Smooth muscle cell of the brain vasculature (primary cell): ENCODE data around the gene PMEL.
"Not testable (repeated sequence)": the region's sequence is repeated elsewhere in the genome, so short reads cannot be mapped to it uniquely, and the experiment has no call there.

Experiments used
- DNase-seq: peaks from one replicate; pipeline ENCODE4 v3.0.0-alpha.2; 2012; ENCODE audit warnings: low read depth, low spot score

Gene PMEL

GRCh38 chr12:55983232-55983842 is 17.5 kb upstream of the PMEL start:
- no peak for DNase-seq

GRCh38 chr12:55982319-55982936 is 16.6 kb upstream of the PMEL start:
- no peak for DNase-seq

- not testable (repeated sequence) for DNase-seq
These were observed 16.0 kb upstream of the PMEL start for GRCh38 chr12:55981882-55982281.

GRCh38 chr12:55979069-55979468 is 13.2 kb upstream of the PMEL start:
- no peak for DNase-seq

GRCh38 chr12:55978393-55978792 is 12.6 kb upstream of the PMEL start:
- DNase-seq = no peak

- no peak for DNase-seq
These were observed 8.5 kb upstream of the PMEL start for GRCh38 chr12:55974308-55974730.

GRCh38 chr12:55973599-55974307 is 7.9 kb upstream of the PMEL start, which contains the start of gene RAB5B:
Gene RAB5B (plus strand): TSS chr12:55974078. CDS start chr12:55986961, 12,883 bp downstream.
- peak; percentile 100 for DNase-seq

- DNase-seq = no peak
These were observed 7.2 kb upstream of the PMEL start for GRCh38 chr12:55972911-55973598.

- no peak for DNase-seq
These were observed 6.6 kb upstream of the PMEL start for GRCh38 chr12:55972456-55972855.

GRCh38 chr12:55972042-55972441 is 6.2 kb upstream of the PMEL start:
- no peak for DNase-seq

- no peak for DNase-seq
These were observed 4.9 kb upstream of the PMEL start for GRCh38 chr12:55970775-55971174.

- no peak for DNase-seq
These were observed 3.5 kb upstream of the PMEL start for GRCh38 chr12:55969356-55969755.

- peak; percentile 59 for DNase-seq
These were observed 803 bp upstream of the PMEL start, which contains the start of gene CDK2 for GRCh38 chr12:55966408-55967281. Gene CDK2 (plus strand): TSS chr12:55966830. CDS start chr12:55967009, 179 bp downstream.

GRCh38 chr12:55965240-55965639 is 602 bp downstream of the PMEL start:
- no peak for DNase-seq

GRCh38 chr12:55963760-55964159 is 2.1 kb downstream of the PMEL start:
- DNase-seq = no peak

- DNase-seq = no peak
These were observed 8.6 kb downstream of the PMEL start for GRCh38 chr12:55957106-55957859.

GRCh38 chr12:55955800-55956508 is 9.9 kb downstream of the PMEL start:
- no peak for DNase-seq

- no peak for DNase-seq
These were observed 10.5 kb downstream of the PMEL start for GRCh38 chr12:55955344-55955743.

GRCh38 chr12:55946553-55946952 is 19.3 kb downstream of the PMEL start:
- DNase-seq = no peak
